ENCODE data around the gene MVP.

Gene MVP

GRCh38 chr16:29816694-29817441 is 3.4 kb upstream of the MVP start:
- Histone ChIP-seq H3K27ac (peak overlapping the region; percentile 95 to 98), H3K4me3 (peak overlapping the region; percentile 88)
- TF ChIP-seq, protein P1, sequence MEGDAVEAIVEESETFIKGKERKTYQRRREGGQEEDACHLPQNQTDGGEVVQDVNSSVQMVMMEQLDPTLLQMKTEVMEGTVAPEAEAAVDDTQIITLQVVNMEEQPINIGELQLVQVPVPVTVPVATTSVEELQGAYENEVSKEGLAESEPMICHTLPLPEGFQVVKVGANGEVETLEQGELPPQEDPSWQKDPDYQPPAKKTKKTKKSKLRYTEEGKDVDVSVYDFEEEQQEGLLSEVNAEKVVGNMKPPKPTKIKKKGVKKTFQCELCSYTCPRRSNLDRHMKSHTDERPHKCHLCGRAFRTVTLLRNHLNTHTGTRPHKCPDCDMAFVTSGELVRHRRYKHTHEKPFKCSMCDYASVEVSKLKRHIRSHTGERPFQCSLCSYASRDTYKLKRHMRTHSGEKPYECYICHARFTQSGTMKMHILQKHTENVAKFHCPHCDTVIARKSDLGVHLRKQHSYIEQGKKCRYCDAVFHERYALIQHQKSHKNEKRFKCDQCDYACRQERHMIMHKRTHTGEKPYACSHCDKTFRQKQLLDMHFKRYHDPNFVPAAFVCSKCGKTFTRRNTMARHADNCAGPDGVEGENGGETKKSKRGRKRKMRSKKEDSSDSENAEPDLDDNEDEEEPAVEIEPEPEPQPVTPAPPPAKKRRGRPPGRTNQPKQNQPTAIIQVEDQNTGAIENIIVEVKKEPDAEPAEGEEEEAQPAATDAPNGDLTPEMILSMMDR (IDR thresholded peaks at IDR 0.05) = no peak
- peak; percentile 85 for DNase-seq (ENCODE audit: low spot score)

GRCh38 chr16:29818082-29818481 is 2.2 kb upstream of the MVP start:
- no peak overlapping the region for H3K4me3 ChIP-seq
- no peak overlapping the region for H3K27ac ChIP-seq
- peak; percentile 64 for DNase-seq (ENCODE audit: low spot score)
- TF ChIP-seq, protein P1 (IDR thresholded peaks at IDR 0.05) = no peak

GRCh38 chr16:29819506-29819905 is 756 bp upstream of the MVP start:
- Histone ChIP-seq H3K4me3 (peak overlapping the region; percentile 81), H3K27ac (no peak overlapping the region)
- TF ChIP-seq, protein P1 (IDR thresholded peaks at IDR 0.05) = no peak
- DNase-seq (ENCODE audit: low spot score) = peak; percentile 74

DNA sequence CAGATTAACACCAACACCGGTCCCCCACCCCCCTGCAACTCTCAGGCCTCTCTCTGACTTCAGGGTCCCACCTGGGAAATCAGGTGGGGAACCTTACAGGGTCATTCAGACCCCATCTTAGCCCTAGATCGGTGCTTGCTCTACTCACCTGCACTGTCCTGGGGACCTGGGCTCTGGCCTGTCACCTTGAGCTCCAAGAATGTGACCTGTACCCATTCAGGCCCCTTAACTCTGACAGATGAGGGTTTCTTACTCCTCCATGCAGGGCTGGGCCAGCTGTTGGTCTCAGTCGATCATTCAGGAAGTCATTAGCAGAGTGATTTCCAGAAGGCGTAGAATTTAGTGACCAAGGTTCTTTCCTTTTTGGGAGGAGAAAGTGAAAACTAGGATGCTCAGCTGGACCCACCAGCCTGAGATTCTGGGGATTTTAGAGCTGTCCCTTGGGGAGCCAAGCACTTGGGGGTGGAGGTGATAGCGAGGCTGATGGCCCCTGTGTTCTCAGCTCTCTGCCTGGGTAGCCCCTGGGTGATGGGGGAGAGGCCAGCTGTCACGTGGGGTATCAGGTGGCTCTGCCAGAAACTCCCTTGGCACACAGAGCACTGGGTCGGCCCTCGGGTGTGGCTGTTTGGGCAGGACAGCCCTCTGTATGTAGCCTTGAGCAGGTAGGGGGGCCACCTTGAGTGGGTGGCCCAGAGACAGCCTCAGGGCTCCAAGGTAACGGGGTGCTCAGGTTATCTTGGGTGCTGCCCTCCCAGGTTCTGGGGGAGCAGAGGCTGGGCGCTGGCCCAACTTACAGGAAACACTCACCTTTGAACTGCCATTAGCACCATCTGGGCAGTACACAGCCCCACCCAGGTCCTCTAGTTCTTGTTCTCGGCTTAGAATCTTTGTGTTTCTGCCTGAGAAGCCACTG is 724 bp downstream of the MVP start:
- peak overlapping the region; percentile 81 for H3K4me3 ChIP-seq
- TF ChIP-seq, protein P1 (IDR thresholded peaks at IDR 0.05) = no peak
- DNase-seq (ENCODE audit: low spot score) = peak; percentile 80
- peak overlapping the region; percentile 75 to 87 for H3K27ac ChIP-seq

DNA sequence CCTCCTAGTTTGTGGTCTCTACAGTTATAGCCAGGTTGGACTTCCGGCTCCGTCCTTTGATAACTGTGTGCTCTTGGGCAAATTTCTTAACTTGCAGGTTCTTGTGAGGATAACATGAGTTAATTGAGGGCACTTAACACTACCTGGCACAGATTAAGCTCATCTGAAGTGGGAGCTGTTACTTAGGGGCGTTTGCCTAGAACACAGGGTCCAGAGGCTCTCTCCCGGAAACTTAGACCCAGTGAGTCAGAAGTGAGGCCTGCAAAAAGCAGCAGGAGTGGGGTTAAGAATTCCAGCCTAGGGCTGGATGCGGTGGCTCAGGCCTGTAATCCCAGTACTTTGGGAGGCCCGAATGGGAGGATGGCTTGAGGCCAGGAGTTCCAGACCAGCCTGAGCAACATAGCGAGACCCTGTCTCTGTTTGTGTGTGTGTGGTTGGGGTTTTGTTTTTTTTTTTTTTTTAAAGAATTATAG is 1.4 kb downstream of the MVP start:
- DNase-seq (ENCODE audit: low spot score) = peak; percentile 74
- peak overlapping the region; percentile 81 for H3K4me3 ChIP-seq
- H3K27ac ChIP-seq = peak overlapping the region; percentile 75 to 87
- TF ChIP-seq, protein P1 (IDR thresholded peaks at IDR 0.05) = no peak

GRCh38 chr16:29824589-29825144 is 4.4 kb downstream of the MVP start:
- Histone ChIP-seq H3K4me3 (peak overlapping the region; percentile 51), H3K27ac (peak overlapping the region; percentile 15 to 78)
- TF ChIP-seq, protein P1 (IDR thresholded peaks at IDR 0.05) = no peak

More at GRCh38 chr16:29824589-29825144, 4.4 kb downstream of the MVP start:
- DNase-seq (ENCODE audit: low spot score) = no peak

Data from coronary artery (tissue), 2 donors.